ENCODE results near the gene ANXA10. TPM values are rescaled to one million over a fixed set of nuclear protein-coding genes. Genes with fewer than 3 reads are reported as not detected.
"Not testable (repeated sequence)": the region's sequence is repeated elsewhere in the genome, so short reads cannot be mapped to it uniquely, and the experiment has no call there.

Gene ANXA10
- polyA plus RNA-seq, 4 donors = 0.11 to 0.29 (median 0.17) TPM; not detected in 1

- not testable (repeated sequence) for DNase-seq (ENCODE audit: low read depth in 4 of 4, low spot score in 3 of 4)
Measured at GRCh38 chr4:168113059-168113458, 20.7 kb downstream of the ANXA10 start.

- DNase-seq (ENCODE audit: low read depth in 4 of 4, low spot score in 3 of 4) = no peak
Measured at GRCh38 chr4:168118116-168118655, 25.8 kb downstream of the ANXA10 start.

GRCh38 chr4:168119100-168119499, 26.8 kb downstream of the ANXA10 start:
- no peak for DNase-seq (ENCODE audit: low read depth in 4 of 4, low spot score in 3 of 4)

- no peak for DNase-seq (ENCODE audit: low read depth in 4 of 4, low spot score in 3 of 4)
Measured at GRCh38 chr4:168119890-168120289, 27.6 kb downstream of the ANXA10 start.

GRCh38 chr4:168120811-168121210, 28.5 kb downstream of the ANXA10 start:
- DNase-seq (ENCODE audit: low read depth in 4 of 4, low spot score in 3 of 4) = no peak

- no peak for DNase-seq (ENCODE audit: low read depth in 4 of 4, low spot score in 3 of 4)
Measured at GRCh38 chr4:168124008-168124641, 31.8 kb downstream of the ANXA10 start.

- no peak for DNase-seq (ENCODE audit: low read depth in 4 of 4, low spot score in 3 of 4)
Measured at GRCh38 chr4:168126952-168127351, 34.6 kb downstream of the ANXA10 start.

GRCh38 chr4:168128601-168129000, 36.3 kb downstream of the ANXA10 start:
- no peak for DNase-seq (ENCODE audit: low read depth in 4 of 4, low spot score in 3 of 4)

GRCh38 chr4:168129046-168129772, 36.9 kb downstream of the ANXA10 start:
- no peak for DNase-seq (ENCODE audit: low read depth in 4 of 4, low spot score in 3 of 4)

- no peak for DNase-seq (ENCODE audit: low read depth in 4 of 4, low spot score in 3 of 4)
Measured at GRCh38 chr4:168129802-168130201, 37.5 kb downstream of the ANXA10 start.

GRCh38 chr4:168131196-168131595, 38.9 kb downstream of the ANXA10 start:
- no peak for DNase-seq (ENCODE audit: low read depth in 4 of 4, low spot score in 3 of 4)

GRCh38 chr4:168134651-168135050, 42.3 kb downstream of the ANXA10 start:
- DNase-seq (ENCODE audit: low read depth in 4 of 4, low spot score in 3 of 4) = no peak

GRCh38 chr4:168135860-168136259, 43.5 kb downstream of the ANXA10 start:
- not testable (repeated sequence) for DNase-seq (ENCODE audit: low read depth in 4 of 4, low spot score in 3 of 4)

GRCh38 chr4:168137695-168138094, 45.4 kb downstream of the ANXA10 start:
- DNase-seq (ENCODE audit: low read depth in 4 of 4, low spot score in 3 of 4) = not testable (repeated sequence)

GRCh38 chr4:168138143-168138542, 45.8 kb downstream of the ANXA10 start:
- DNase-seq (ENCODE audit: low read depth in 4 of 4, low spot score in 3 of 4) = no peak

- DNase-seq (ENCODE audit: low read depth in 4 of 4, low spot score in 3 of 4) = no peak
Measured at GRCh38 chr4:168139336-168139735, 47.0 kb downstream of the ANXA10 start.

GRCh38 chr4:168141733-168142132, 49.4 kb downstream of the ANXA10 start:
- DNase-seq (ENCODE audit: low read depth in 4 of 4, low spot score in 3 of 4) = no peak

- no peak for DNase-seq (ENCODE audit: low read depth in 4 of 4, low spot score in 3 of 4)
Measured at GRCh38 chr4:168143601-168144000, 51.3 kb downstream of the ANXA10 start.

- no peak for DNase-seq (ENCODE audit: low read depth in 4 of 4, low spot score in 3 of 4)
Measured at GRCh38 chr4:168150420-168151050, 58.2 kb downstream of the ANXA10 start.

- DNase-seq (ENCODE audit: low read depth in 4 of 4, low spot score in 3 of 4) = no peak
Measured at GRCh38 chr4:168151327-168151726, 59.0 kb downstream of the ANXA10 start.

- no peak for DNase-seq (ENCODE audit: low read depth in 4 of 4, low spot score in 3 of 4)
Measured at GRCh38 chr4:168152837-168153500, 60.6 kb downstream of the ANXA10 start.

Measured in left renal pelvis (tissue), 4 donors.